ENCODE measurements around the gene CNIH4. TPM values are rescaled to one million over a fixed set of nuclear protein-coding genes. Genes with fewer than 3 reads are reported as not detected.

CNIH4 gene
- total and polyA plus RNA-seq, 10 of the 15 experiments (the other 5 are each of a cell fraction or from before 2014, with no cell fraction given): 23.2 to 173 (median 51.4) TPM

DNA sequence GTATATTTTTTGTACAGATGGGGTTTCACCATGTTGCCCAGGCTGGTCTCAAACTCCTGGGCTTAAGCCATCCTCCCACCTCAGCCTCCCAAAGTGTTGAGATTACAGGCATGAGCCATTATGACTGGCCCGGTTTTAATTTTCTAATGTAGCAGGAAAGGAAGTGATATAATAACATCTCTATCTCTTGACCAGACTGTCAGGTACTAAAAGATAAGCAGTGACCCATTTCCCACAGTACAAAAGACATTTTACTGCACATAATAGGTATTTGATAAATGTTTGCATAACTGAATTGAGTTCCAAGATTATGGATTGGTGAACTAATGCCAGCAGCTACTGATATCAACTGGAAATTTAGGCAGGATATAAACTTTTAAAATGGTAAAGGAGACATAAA, 30.7 kb upstream of the CNIH4 start:
- Histone ChIP-seq H3K9ac (ENCODE audit: control insufficient read depth, insufficient read depth, low read length) (no peak overlapping the region), H3K79me2 (ENCODE audit: control insufficient read depth, insufficient read depth, low read length) (peaks cover 29% of the 10 kb centered on the region), H4K20me1 (ENCODE audit: control insufficient read depth, insufficient read depth) (no peaks in the 10 kb centered on the region), H3K36me3 (ENCODE audit: control insufficient read depth in 2 of 2, insufficient read depth in 2 of 2, low read length in 1 of 2) (peaks cover 0 to 3% of the 10 kb centered on the region in 2 experiments; a peak in 1 of 4 replicates), H3K4me3 (no peak overlapping the region), H3K4me1 (ENCODE audit: control insufficient read depth, insufficient read depth, low read length) (0 out of 2 replicates have a peak, but pooled peaks cover 3% of the 10 kb centered on the region), H3K4me2 (ENCODE audit: control insufficient read depth, insufficient read depth) (no peak overlapping the region), H2AFZ (ENCODE audit: control insufficient read depth, low read depth, low read length) (no peak overlapping the region), H3K9me3 (replicated peaks; ENCODE audit: control insufficient read depth, insufficient read depth, low read length) (no peaks in the 10 kb centered on the region), H3K27me3 (replicated peaks in 1 of 2; ENCODE audit: control insufficient read depth in 2 of 2, insufficient read depth in 2 of 2, low read length in 1 of 2) (no peaks in the 10 kb centered on the region), H3K27ac (ENCODE audit: control insufficient read depth, insufficient read depth) (no peak overlapping the region)
- ChIA-PET SMC1A (ENCODE audit: uncharacterized antibody, unreplicated experiment) (interaction anchor here (2.6 kb wide), 1 partner anchor 210 kb away, joined by 10 read pairs; no protein-coding TSS in a partner anchor), CTCF (interaction anchor here (0.7 to 2.0 kb wide), 3 partner anchors 9 to 209 kb away, joined by 3 to 7 read pairs (median 3); no protein-coding TSS in a partner anchor), POLR2A (no interaction called here), RAD21 (ENCODE audit: unreplicated experiment) (interaction anchor here (2.7 kb wide), 1 partner anchor 210 kb away, joined by 9 read pairs; no protein-coding TSS in a partner anchor)
- TF ChIP-seq, protein P1, sequence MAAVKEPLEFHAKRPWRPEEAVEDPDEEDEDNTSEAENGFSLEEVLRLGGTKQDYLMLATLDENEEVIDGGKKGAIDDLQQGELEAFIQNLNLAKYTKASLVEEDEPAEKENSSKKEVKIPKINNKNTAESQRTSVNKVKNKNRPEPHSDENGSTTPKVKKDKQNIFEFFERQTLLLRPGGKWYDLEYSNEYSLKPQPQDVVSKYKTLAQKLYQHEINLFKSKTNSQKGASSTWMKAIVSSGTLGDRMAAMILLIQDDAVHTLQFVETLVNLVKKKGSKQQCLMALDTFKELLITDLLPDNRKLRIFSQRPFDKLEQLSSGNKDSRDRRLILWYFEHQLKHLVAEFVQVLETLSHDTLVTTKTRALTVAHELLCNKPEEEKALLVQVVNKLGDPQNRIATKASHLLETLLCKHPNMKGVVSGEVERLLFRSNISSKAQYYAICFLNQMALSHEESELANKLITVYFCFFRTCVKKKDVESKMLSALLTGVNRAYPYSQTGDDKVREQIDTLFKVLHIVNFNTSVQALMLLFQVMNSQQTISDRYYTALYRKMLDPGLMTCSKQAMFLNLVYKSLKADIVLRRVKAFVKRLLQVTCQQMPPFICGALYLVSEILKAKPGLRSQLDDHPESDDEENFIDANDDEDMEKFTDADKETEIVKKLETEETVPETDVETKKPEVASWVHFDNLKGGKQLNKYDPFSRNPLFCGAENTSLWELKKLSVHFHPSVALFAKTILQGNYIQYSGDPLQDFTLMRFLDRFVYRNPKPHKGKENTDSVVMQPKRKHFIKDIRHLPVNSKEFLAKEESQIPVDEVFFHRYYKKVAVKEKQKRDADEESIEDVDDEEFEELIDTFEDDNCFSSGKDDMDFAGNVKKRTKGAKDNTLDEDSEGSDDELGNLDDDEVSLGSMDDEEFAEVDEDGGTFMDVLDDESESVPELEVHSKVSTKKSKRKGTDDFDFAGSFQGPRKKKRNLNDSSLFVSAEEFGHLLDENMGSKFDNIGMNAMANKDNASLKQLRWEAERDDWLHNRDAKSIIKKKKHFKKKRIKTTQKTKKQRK (IDR thresholded peaks at IDR 0.05; ENCODE audit: low read depth, low read length): no peak
- TF ChIP-seq, protein P2, sequence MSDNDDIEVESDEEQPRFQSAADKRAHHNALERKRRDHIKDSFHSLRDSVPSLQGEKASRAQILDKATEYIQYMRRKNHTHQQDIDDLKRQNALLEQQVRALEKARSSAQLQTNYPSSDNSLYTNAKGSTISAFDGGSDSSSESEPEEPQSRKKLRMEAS (IDR thresholded peaks at IDR 0.05; ENCODE audit: low read depth, low read length): no peak
- TF ChIP-seq RAD51 (IDR thresholded peaks at IDR 0.05): no peak
- TF ChIP-seq PML (IDR thresholded peaks at IDR 0.05; ENCODE audit: low read length): no peak
- no peak for TF ChIP-seq ZNF207 (IDR thresholded peaks at IDR 0.05; ENCODE audit: borderline replicate concordance)
- TF ChIP-seq CREB1 (IDR thresholded peaks at IDR 0.05; ENCODE audit: low read depth): no peak
- no peak for TF ChIP-seq ETV6 (conservative IDR thresholded peaks at IDR 0.05 in 1 of 2, IDR thresholded peaks at IDR 0.05 in 1 of 2; ENCODE audit: borderline replicate concordance in 1 of 2, low read depth in 1 of 2)
- TF ChIP-seq, protein P3, sequence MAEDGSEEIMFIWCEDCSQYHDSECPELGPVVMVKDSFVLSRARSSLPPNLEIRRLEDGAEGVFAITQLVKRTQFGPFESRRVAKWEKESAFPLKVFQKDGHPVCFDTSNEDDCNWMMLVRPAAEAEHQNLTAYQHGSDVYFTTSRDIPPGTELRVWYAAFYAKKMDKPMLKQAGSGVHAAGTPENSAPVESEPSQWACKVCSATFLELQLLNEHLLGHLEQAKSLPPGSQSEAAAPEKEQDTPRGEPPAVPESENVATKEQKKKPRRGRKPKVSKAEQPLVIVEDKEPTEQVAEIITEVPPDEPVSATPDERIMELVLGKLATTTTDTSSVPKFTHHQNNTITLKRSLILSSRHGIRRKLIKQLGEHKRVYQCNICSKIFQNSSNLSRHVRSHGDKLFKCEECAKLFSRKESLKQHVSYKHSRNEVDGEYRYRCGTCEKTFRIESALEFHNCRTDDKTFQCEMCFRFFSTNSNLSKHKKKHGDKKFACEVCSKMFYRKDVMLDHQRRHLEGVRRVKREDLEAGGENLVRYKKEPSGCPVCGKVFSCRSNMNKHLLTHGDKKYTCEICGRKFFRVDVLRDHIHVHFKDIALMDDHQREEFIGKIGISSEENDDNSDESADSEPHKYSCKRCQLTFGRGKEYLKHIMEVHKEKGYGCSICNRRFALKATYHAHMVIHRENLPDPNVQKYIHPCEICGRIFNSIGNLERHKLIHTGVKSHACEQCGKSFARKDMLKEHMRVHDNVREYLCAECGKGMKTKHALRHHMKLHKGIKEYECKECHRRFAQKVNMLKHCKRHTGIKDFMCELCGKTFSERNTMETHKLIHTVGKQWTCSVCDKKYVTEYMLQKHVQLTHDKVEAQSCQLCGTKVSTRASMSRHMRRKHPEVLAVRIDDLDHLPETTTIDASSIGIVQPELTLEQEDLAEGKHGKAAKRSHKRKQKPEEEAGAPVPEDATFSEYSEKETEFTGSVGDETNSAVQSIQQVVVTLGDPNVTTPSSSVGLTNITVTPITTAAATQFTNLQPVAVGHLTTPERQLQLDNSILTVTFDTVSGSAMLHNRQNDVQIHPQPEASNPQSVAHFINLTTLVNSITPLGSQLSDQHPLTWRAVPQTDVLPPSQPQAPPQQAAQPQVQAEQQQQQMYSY (CRISPR knock-in tag; IDR thresholded peaks at IDR 0.05): no peak
- TF ChIP-seq, protein P4, sequence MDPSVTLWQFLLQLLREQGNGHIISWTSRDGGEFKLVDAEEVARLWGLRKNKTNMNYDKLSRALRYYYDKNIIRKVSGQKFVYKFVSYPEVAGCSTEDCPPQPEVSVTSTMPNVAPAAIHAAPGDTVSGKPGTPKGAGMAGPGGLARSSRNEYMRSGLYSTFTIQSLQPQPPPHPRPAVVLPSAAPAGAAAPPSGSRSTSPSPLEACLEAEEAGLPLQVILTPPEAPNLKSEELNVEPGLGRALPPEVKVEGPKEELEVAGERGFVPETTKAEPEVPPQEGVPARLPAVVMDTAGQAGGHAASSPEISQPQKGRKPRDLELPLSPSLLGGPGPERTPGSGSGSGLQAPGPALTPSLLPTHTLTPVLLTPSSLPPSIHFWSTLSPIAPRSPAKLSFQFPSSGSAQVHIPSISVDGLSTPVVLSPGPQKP (IDR thresholded peaks at IDR 0.05; ENCODE audit: low read depth, low read length): no peak
- no TSS peak for BruUV-seq (replicated peaks)
- ATAC-seq (no peak), FAIRE-seq (no peak), DNase-seq (ENCODE audit: low read depth, low spot score) (no peak)
- intact Hi-C loops (cut with micrococcal nuclease; ENCODE audit: unreplicated experiment): no loop called here
- 100% methylated on average over 1 of the region's 1 CpG for WGBS (ENCODE audit: insufficient coverage, insufficient replicate concordance, low lambda C conversion rate, missing lambda C conversion rate)
- in situ Hi-C loops (cut with MboI): loop anchor here (5.0 to 25.0 kb wide), 3 partner anchors 214 to 1189 kb away; partner anchors contain the start of genes FBXO28 and TLR5
